Measurements from ENCODE around the gene CIRBP. TPM values are rescaled to one million over a fixed set of nuclear protein-coding genes. Genes with fewer than 3 reads are reported as not detected.
A peak's percentile ranks its signal among the peaks of the same experiment; 100 is the strongest.

The CIRBP gene
- total and polyA plus RNA-seq, 2 of the 13 experiments (the other 11 are each of a cell fraction or from before 2014, with no cell fraction given) = 133 to 140 TPM

- TF ChIP-seq ZNF777 (CRISPR knock-in tag; IDR thresholded peaks at IDR 0.05) = peak; percentile 62; the same call in 1 of the 2 replicates
- 0 out of 2 replicates have a peak, but pooled peaks have one; percentile 21 for TF ChIP-seq ZNF614 (CRISPR knock-in tag; IDR thresholded peaks at IDR 0.05; ENCODE audit: borderline replicate concordance)
- TF ChIP-seq FOXO1 (CRISPR knock-in tag; IDR thresholded peaks at IDR 0.05) = 0 out of 2 replicates have a peak, but pooled peaks have one; percentile 6
- peak; percentile 95 for TF ChIP-seq MAZ (IDR thresholded peaks at IDR 0.05; ENCODE audit: borderline replicate concordance, low read depth, low read length)
- peak; percentile 73 for TF ChIP-seq MAZ (CRISPR knock-in tag; IDR thresholded peaks at IDR 0.05; ENCODE audit: low read depth)
- peak; percentile 11; the same call in 1 of the 2 replicates for TF ChIP-seq SAFB2 (CRISPR knock-in tag; IDR thresholded peaks at IDR 0.05; ENCODE audit: borderline replicate concordance, low read depth)
- 0 out of 2 replicates have a peak, but pooled peaks have one; percentile 34 for TF ChIP-seq ZNF552 (CRISPR knock-in tag; IDR thresholded peaks at IDR 0.05; ENCODE audit: borderline replicate concordance)
- peak; percentile 43; the same call in 1 of the 2 replicates for TF ChIP-seq DMAP1 (CRISPR knock-in tag; IDR thresholded peaks at IDR 0.05)
Observed at GRCh38 chr19:1266129-1266915, 2.8 kb upstream of the CIRBP start (continued).

GRCh38 chr19:1266916-1267476 is 2.1 kb upstream of the CIRBP start:
- no peak for DNase-seq (ENCODE audit: low spot score)
- Histone ChIP-seq H3K9ac (ENCODE audit: insufficient read depth, low read depth, low read length) (peak overlapping the region; percentile 73; the same call in 1 of the 2 replicates), H4K20me1 (ENCODE audit: insufficient read depth, low read length) (peaks cover 24% of the 10 kb centered on the region), H3K9me3 (ENCODE audit: low read length) (no peaks in the 10 kb centered on the region), H3K4me1 (ENCODE audit: insufficient read depth, low read length) (peaks cover 76% of the 10 kb centered on the region), H3K36me3 (replicated peaks in 1 of 2; ENCODE audit: control insufficient read depth in 1 of 2, insufficient read depth in 2 of 2, low read length in 2 of 2) (peaks cover 8 to 16% of the 10 kb centered on the region in 2 experiments), H3K4me3 (replicated peaks in 1 of 3; ENCODE audit: insufficient read depth in 1 of 3, low read depth in 2 of 3, low read length in 3 of 3) (peak overlapping the region; percentile 58 to 90 (median 67); a peak in 5 of 6 replicates), H3K27ac (ENCODE audit: extremely low read length, insufficient read depth, low read length) (peak overlapping the region; percentile 82), H3K4me2 (ENCODE audit: low read depth, low read length) (peak overlapping the region; percentile 92), H3K79me2 (ENCODE audit: insufficient read depth, low read length) (peaks cover 28% of the 10 kb centered on the region), H2AFZ (ENCODE audit: low read length) (no peak overlapping the region), H3K27me3 (ENCODE audit: control insufficient read depth in 1 of 2, insufficient read depth in 2 of 2, low read length in 2 of 2) (no peaks in the 10 kb centered on the region)
- no TSS peak for BruUV-seq (replicated peaks)
- WGBS (ENCODE audit: low lambda C conversion rate) = 10% methylated on average over 15 of the region's 59 CpGs
- CTCF ChIA-PET (ENCODE audit: low intra/inter-chr PET ratio, low total read pairs) = interaction anchor here (0.7 to 3.8 kb wide), 4 partner anchors 15 to 23 kb away, joined by 4 to 60 read pairs (median 4); partner anchors contain the start of gene MIDN
- peak; percentile 4 for ATAC-seq
- intact Hi-C loops (cut with micrococcal nuclease; ENCODE audit: unreplicated experiment) = loop anchor here (1.0 kb wide), 1 partner anchor 21 kb away; no protein-coding TSS in a partner anchor
- in situ Hi-C loops (cut with HindIII; ENCODE audit: extremely low pct_ligation_motif_present, low pct_unique_long_range_greater_than_20kb) = no loop called here
- FAIRE-seq = no peak
- POLR2A ChIA-PET = interaction anchor here (0.5 to 12.8 kb wide), 10 partner anchors 8 to 239 kb away, joined by 3 to 668 read pairs (median 7); partner anchors contain the start of genes ATP5F1D, CBARP, FAM174C and GPX4
- TF ChIP-seq CREB3 (CRISPR knock-in tag; IDR thresholded peaks at IDR 0.05) (0 out of 2 replicates have a peak, but pooled peaks have one; percentile 59), RCOR2 (CRISPR knock-in tag; IDR thresholded peaks at IDR 0.05) (no peak), YEATS4 (CRISPR knock-in tag; IDR thresholded peaks at IDR 0.05; ENCODE audit: borderline replicate concordance) (peak; percentile 34), ZNF235 (CRISPR knock-in tag; IDR thresholded peaks at IDR 0.05; ENCODE audit: borderline replicate concordance) (peak; percentile 91; the same call in 1 of the 2 replicates), MTA3 (CRISPR knock-in tag; IDR thresholded peaks at IDR 0.05) (no peak), ZNF547 (CRISPR knock-in tag; IDR thresholded peaks at IDR 0.05) (no peak), SMARCC2 (IDR thresholded peaks at IDR 0.05) (no peak), NR0B2 (CRISPR knock-in tag; IDR thresholded peaks at IDR 0.05) (0 out of 2 replicates have a peak, but pooled peaks have one; percentile 31)
- TF ChIP-seq, protein P1, sequence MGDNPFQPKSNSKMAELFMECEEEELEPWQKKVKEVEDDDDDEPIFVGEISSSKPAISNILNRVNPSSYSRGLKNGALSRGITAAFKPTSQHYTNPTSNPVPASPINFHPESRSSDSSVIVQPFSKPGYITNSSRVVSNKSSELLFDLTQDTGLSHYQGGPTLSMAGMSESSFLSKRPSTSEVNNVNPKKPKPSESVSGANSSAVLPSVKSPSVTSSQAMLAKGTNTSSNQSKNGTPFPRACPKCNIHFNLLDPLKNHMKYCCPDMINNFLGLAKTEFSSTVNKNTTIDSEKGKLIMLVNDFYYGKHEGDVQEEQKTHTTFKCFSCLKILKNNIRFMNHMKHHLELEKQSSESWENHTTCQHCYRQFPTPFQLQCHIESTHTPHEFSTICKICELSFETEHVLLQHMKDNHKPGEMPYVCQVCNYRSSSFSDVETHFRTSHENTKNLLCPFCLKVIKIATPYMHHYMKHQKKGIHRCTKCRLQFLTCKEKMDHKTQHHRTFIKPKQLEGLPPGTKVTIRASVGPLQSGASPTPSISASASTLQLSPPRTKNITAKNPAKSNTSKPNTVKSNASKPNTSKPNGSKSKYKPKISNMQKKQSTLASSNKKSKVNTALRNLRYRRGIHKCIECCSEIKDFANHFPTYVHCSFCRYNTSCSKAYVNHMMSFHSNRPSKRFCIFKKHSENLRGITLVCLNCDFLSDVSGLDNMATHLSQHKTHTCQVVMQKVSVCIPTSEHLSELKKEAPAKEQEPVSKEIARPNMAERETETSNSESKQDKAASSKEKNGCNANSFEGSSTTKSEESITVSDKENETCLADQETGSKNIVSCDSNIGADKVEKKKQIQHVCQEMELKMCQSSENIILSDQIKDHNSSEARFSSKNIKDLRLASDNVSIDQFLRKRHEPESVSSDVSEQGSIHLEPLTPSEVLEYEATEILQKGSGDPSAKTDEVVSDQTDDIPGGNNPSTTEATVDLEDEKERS (CRISPR knock-in tag; IDR thresholded peaks at IDR 0.05) = no peak

Measured in HepG2 (cell line).